GM12878 (cell line): ENCODE measurements around the gene MRTFB. TPM values are rescaled to one million over a fixed set of nuclear protein-coding genes. Genes with fewer than 3 reads are reported as not detected.

ENCODE experiments used
- ATAC-seq: fragments of 200-7000 bp; cut with Tn5 transposase; 3 replicates; pipeline ENCODE4 v1.9.1; 2020; ENCODE audit warnings: mild to moderate bottlenecking, moderate library complexity
- BruUV-seq: library from RNA; stranded (reverse); fragments of 400-500 nt; replicated peaks from 2 replicates; lab custom pipeline; 2021; lab: Mats Ljungman, UMichigan
- CTCF ChIA-PET: fragments of 300-600 bp; sonication (Branson Sonifier 250); formaldehyde crosslinking; extraction: SDS; loops from one replicate; lab custom pipeline; 2021; ENCODE audit warnings: inconsistent platforms; lab: Yijun Ruan, JAX
- POLR2A ChIA-PET: fragments of 350-600 bp; formaldehyde crosslinking; extraction: SDS; loops from one replicate; lab custom pipeline; 2021; ENCODE audit warnings: inconsistent platforms; lab: Charles Lee
- RAD21 ChIA-PET: fragments of 300-600 bp; sonication (Branson Sonifier 250); formaldehyde crosslinking; loops from one replicate; lab custom pipeline; 2023; ENCODE audit warnings: antibody characterized with exemption; ENCODE audit not compliant: unreplicated experiment; lab: Charles Lee
- SMC1A ChIA-PET: fragments of 300-600 bp; sonication (Branson Sonifier 250); formaldehyde crosslinking; loops from one replicate; lab custom pipeline; 2023; ENCODE audit not compliant: unreplicated experiment, uncharacterized antibody; lab: Charles Lee
- DNase-seq: peaks from one replicate; pipeline ENCODE4 v3.0.0-alpha.2; 2011; ENCODE audit warnings: low read depth, low spot score
- FAIRE-seq: peaks from 3 replicates; lab custom pipeline; 2011; peaks lifted over from hg19 to GRCh38; lab: Jason Lieb, UNC
- H2AFZ ChIP-seq: 2 replicates; pipeline ENCODE4 v1.6.0; 2011; ENCODE audit warnings: low read depth, low read length, control low read depth; ENCODE audit not compliant: control insufficient read depth
- H3K27ac ChIP-seq: 2 replicates; pipeline ENCODE4 v1.5.1; 2011; ENCODE audit warnings: control low read depth; ENCODE audit not compliant: control insufficient read depth, insufficient read depth
- H3K27me3 ChIP-seq, 2 experiments: replicated peaks in 1 of 2; 2 replicates each; pipeline versions ENCODE4 v1.6.0 to v1.6.1; 2011; ENCODE audit warnings: low read length in 1 of 2; ENCODE audit not compliant: control insufficient read depth in 2 of 2, insufficient read depth in 2 of 2
- H3K36me3 ChIP-seq, 2 experiments: 2 replicates each; pipeline ENCODE4 v1.5.1; 2011; ENCODE audit warnings: low read length in 1 of 2; ENCODE audit not compliant: control insufficient read depth in 2 of 2, insufficient read depth in 2 of 2
- H3K4me1 ChIP-seq: 2 replicates; pipeline ENCODE4 v1.6.1; 2011; ENCODE audit warnings: mild to moderate bottlenecking, low read length, moderate library complexity, mixed read lengths; ENCODE audit not compliant: control insufficient read depth, insufficient read depth
- H3K4me2 ChIP-seq: 2 replicates; pipeline ENCODE4 v1.6.0; 2011; ENCODE audit warnings: control low read depth; ENCODE audit not compliant: control insufficient read depth, insufficient read depth
- H3K4me3 ChIP-seq: fragments of 200-600 bp; sonication (generic); 2 replicates; pipeline ENCODE4 v1.5.1; 2016
- H3K79me2 ChIP-seq: 2 replicates; pipeline ENCODE4 v1.6.0; 2011; ENCODE audit warnings: low read length; ENCODE audit not compliant: control insufficient read depth, insufficient read depth
- H3K9ac ChIP-seq: 2 replicates; pipeline ENCODE4 v1.8.0; 2011; ENCODE audit warnings: low read length, control low read depth, mixed read lengths; ENCODE audit not compliant: control insufficient read depth, insufficient read depth
- H3K9me3 ChIP-seq: replicated peaks from 3 replicates; pipeline ENCODE4 v1.5.1; 2011; ENCODE audit warnings: mild to moderate bottlenecking, low read length; ENCODE audit not compliant: control insufficient read depth, insufficient read depth
- H4K20me1 ChIP-seq: 2 replicates; pipeline ENCODE4 v1.6.0; 2011; ENCODE audit not compliant: control insufficient read depth, insufficient read depth
- CEBPB ChIP-seq, 2 experiments: fragments of 150-350 bp in 1 of 2; IDR thresholded peaks; 2 replicates each; pipeline ENCODE4 v1.6.1; 2012 to 2014; ENCODE audit warnings: low read depth in 2 of 2, low read length in 2 of 2, borderline replicate concordance in 1 of 2, inconsistent platforms in 1 of 2
- CHD4 ChIP-seq: fragments of 200-600 bp; sonication (generic); IDR thresholded peaks from 2 replicates; pipeline ENCODE4 v1.6.1; 2016; ENCODE audit warnings: mild to moderate bottlenecking
- CREM ChIP-seq: IDR thresholded peaks from 2 replicates; pipeline ENCODE4 v1.6.1; 2014; ENCODE audit warnings: antibody characterized with exemption, low read depth
- DPF2 ChIP-seq: fragments of 450-650 bp; IDR thresholded peaks from 2 replicates; pipeline ENCODE4 v1.6.1; 2017; ENCODE audit warnings: mild to moderate bottlenecking
- MYC ChIP-seq: IDR thresholded peaks from 2 replicates; pipeline ENCODE4 v1.6.1; 2011; ENCODE audit warnings: mild to moderate bottlenecking, low read length, moderate library complexity, inconsistent platforms; ENCODE audit not compliant: insufficient read depth, insufficient replicate concordance, insufficient read length, severe bottlenecking
- NRF1 ChIP-seq: conservative IDR thresholded peaks from 2 replicates; pipeline ENCODE4 v1.6.1; 2011; ENCODE audit warnings: mild to moderate bottlenecking, low read depth, low read length, improper control_type of control experiment
- POLR2AphosphoS2 ChIP-seq: IDR thresholded peaks from 2 replicates; pipeline ENCODE4 v1.6.1; 2011; ENCODE audit warnings: low read depth, mild to moderate bottlenecking, low read length, improper control_type of control experiment, moderate library complexity
- POLR2AphosphoS5 ChIP-seq: IDR thresholded peaks from 2 replicates; pipeline ENCODE4 v1.6.1; 2011; ENCODE audit warnings: mild to moderate bottlenecking, low read length, inconsistent platforms
- RUNX3 ChIP-seq: IDR thresholded peaks from 2 replicates; pipeline ENCODE4 v1.6.1; 2012; ENCODE audit warnings: low read length, inconsistent platforms
- SP1 ChIP-seq: IDR thresholded peaks from one replicate; pipeline ENCODE4 v1.6.1; 2011; ENCODE audit warnings: low read depth, low read length
- TARDBP ChIP-seq: IDR thresholded peaks from 2 replicates; pipeline ENCODE4 v1.6.1; 2016; ENCODE audit warnings: borderline replicate concordance
- YY1 ChIP-seq: IDR thresholded peaks from 2 replicates; pipeline ENCODE4 v1.6.1; 2011; ENCODE audit warnings: low read depth, mild to moderate bottlenecking, low read length
- ZNF217 ChIP-seq: fragments of 450-650 bp; IDR thresholded peaks from 2 replicates; pipeline ENCODE4 v1.6.1; 2017; ENCODE audit warnings: antibody characterized with exemption, mild to moderate bottlenecking
- ZZZ3 ChIP-seq: IDR thresholded peaks from 2 replicates; pipeline ENCODE4 v1.6.1; 2011; ENCODE audit warnings: low read depth; ENCODE audit not compliant: control insufficient read depth, insufficient read length
- WGBS: methylation state at CpG from one replicate; pipeline ENCODE4 v1.1.6; 2016; ENCODE audit warnings: low lambda C conversion rate; ENCODE audit not compliant: insufficient replicate concordance, insufficient coverage; ENCODE audit errors: missing lambda C conversion rate; 5-methylcytosine and 5-hydroxymethylcytosine counted together
- in situ Hi-C: fragments of 300-500 bp; cut with MboI; formaldehyde crosslinking; loops from 9 replicates; pipeline ENCODE4 v1.14.3; 2018; ENCODE audit warnings: mixed read lengths
- intact Hi-C: fragments of 100-400 bp; cut with micrococcal nuclease; formaldehyde crosslinking; loops from one replicate; pipeline ENCODE4 v1.14.2; 2022; ENCODE audit not compliant: unreplicated experiment
- polyA plus RNA-seq, 11 experiments: library from polyadenylated mRNA; depleted of rRNA in 4 of 11; unstranded in 6 of 11; stranded (reverse) in 5 of 11; fragments of >200 nt; fragmentation: Nextera tagmentation in 4 of 11; fragmentation: Illumina TruSeq in 1 of 11; extraction: Ambion mirVana in 4 of 11; extraction: Trizol in 1 of 11; gene quantifications; 1 replicate in 1 of 11; 2 replicates in 10 of 11; pipeline versions ENCODE4 v1.2.1 to v1.2.3, GENCODE V29; 2011 to 2016; ENCODE audit warnings: inconsistent platforms in 2 of 11, missing spikeins in 2 of 11, low read depth in 1 of 11
- total RNA-seq, 4 experiments: library from RNA; depleted of rRNA in 3 of 4; stranded (reverse); fragments of >200 nt in 3 of 4; fragmentation: Illumina TruSeq in 1 of 4; extraction: Trizol in 1 of 4; gene quantifications; 2 replicates each; pipeline versions ENCODE4 v1.2.1 to v1.2.3, GENCODE V29; 2013 to 2021
- TF ChIP-seq, protein P1 (sequence below): IDR thresholded peaks from 2 replicates; pipeline ENCODE4 v1.6.1; 2012; ENCODE audit warnings: low read depth, low read length, improper control_type of control experiment
- TF ChIP-seq, protein P2 (sequence below): IDR thresholded peaks from 2 replicates; pipeline ENCODE4 v1.6.1; 2012; ENCODE audit warnings: mild to moderate bottlenecking, low read depth, low read length

The MRTFB gene
- total and polyA plus RNA-seq, 10 of the 15 experiments (the other 5 are each of a cell fraction or from before 2014, with no cell fraction given), result 2.1 to 14.3 (median 8.0) TPM

DNA sequence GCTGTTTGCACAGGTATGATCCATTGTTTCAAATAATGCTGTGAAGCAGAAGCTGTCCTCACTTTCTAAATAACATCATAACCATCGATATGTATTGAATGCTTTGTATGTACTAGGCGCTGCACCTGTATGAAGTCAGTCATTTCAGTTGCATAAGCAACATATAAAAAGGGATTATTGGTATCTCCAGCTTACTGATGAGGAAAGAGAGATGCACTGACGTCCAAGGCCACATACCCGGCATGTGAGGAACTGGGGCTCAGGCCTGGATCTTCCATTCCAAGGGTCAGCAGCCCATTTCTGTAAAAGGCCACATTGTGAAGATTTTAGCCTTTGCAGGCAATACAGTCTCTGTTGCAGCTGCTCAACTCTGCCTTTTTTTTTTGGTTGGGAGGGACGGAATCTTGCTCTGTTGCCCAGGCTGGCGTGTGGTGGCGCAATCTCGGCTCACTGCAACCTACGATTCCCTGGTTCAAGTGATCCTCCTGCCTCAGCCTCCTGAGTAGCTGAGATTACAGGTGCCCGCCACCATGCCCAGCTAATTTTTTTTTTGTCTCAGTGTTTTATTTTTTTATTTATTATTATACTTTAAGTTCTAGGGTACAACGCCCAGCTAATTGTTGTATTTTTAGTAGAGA lies 244.7 kb downstream of the MRTFB start:
- Histone ChIP-seq H3K27ac (no peak overlapping the region), H3K9me3 (no peaks in the 10 kb centered on the region; the same call in 2 of the 3 replicates), H2AFZ (no peak overlapping the region), H3K9ac (no peak overlapping the region), H3K4me1 (peaks cover 16% of the 10 kb centered on the region), H3K79me2 (peaks cover 88% of the 10 kb centered on the region), H4K20me1 (no peaks in the 10 kb centered on the region; the same call in 1 of the 2 replicates)
- 93% methylated on average over 9 of the region's 11 CpGs for WGBS
- in situ Hi-C loops, result no loop called here
- FAIRE-seq (no peak), ATAC-seq (no peak), DNase-seq (no peak)
- POLR2A ChIA-PET, result interaction anchor here (0.7 to 2.3 kb wide), 4 partner anchors 9 to 189 kb away, joined by 3 to 12 read pairs (median 4); no protein-coding TSS in a partner anchor
- intact Hi-C loops, result no loop called here
- RAD21 ChIA-PET, result interaction anchor here (0.8 to 1.7 kb wide), 3 partner anchors 11 to 39 kb away, joined by 3 to 6 read pairs (median 5); no protein-coding TSS in a partner anchor
- no TSS peak for BruUV-seq
- SMC1A ChIA-PET, result interaction anchor here (1.0 to 2.2 kb wide), 10 partner anchors 9 to 211 kb away, joined by 3 to 5 read pairs (median 4); no protein-coding TSS in a partner anchor
- CTCF ChIA-PET, result interaction anchor here (0.6 to 1.6 kb wide), 4 partner anchors 10 to 392 kb away, joined by 3 to 6 read pairs (median 4); no protein-coding TSS in a partner anchor
- no peak for TF ChIP-seq MYC
- no peak for TF ChIP-seq TARDBP
- no peak for TF ChIP-seq SP1
- TF ChIP-seq NRF1, result no peak
- TF ChIP-seq ZZZ3, result no peak
- no peak for TF ChIP-seq YY1
- TF ChIP-seq CHD4, result no peak
- TF ChIP-seq, protein P1, sequence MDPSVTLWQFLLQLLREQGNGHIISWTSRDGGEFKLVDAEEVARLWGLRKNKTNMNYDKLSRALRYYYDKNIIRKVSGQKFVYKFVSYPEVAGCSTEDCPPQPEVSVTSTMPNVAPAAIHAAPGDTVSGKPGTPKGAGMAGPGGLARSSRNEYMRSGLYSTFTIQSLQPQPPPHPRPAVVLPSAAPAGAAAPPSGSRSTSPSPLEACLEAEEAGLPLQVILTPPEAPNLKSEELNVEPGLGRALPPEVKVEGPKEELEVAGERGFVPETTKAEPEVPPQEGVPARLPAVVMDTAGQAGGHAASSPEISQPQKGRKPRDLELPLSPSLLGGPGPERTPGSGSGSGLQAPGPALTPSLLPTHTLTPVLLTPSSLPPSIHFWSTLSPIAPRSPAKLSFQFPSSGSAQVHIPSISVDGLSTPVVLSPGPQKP, result no peak
- TF ChIP-seq POLR2AphosphoS2, result no peak
- no peak for TF ChIP-seq CREM
- no peak for TF ChIP-seq ZNF217
- TF ChIP-seq, protein P2, sequence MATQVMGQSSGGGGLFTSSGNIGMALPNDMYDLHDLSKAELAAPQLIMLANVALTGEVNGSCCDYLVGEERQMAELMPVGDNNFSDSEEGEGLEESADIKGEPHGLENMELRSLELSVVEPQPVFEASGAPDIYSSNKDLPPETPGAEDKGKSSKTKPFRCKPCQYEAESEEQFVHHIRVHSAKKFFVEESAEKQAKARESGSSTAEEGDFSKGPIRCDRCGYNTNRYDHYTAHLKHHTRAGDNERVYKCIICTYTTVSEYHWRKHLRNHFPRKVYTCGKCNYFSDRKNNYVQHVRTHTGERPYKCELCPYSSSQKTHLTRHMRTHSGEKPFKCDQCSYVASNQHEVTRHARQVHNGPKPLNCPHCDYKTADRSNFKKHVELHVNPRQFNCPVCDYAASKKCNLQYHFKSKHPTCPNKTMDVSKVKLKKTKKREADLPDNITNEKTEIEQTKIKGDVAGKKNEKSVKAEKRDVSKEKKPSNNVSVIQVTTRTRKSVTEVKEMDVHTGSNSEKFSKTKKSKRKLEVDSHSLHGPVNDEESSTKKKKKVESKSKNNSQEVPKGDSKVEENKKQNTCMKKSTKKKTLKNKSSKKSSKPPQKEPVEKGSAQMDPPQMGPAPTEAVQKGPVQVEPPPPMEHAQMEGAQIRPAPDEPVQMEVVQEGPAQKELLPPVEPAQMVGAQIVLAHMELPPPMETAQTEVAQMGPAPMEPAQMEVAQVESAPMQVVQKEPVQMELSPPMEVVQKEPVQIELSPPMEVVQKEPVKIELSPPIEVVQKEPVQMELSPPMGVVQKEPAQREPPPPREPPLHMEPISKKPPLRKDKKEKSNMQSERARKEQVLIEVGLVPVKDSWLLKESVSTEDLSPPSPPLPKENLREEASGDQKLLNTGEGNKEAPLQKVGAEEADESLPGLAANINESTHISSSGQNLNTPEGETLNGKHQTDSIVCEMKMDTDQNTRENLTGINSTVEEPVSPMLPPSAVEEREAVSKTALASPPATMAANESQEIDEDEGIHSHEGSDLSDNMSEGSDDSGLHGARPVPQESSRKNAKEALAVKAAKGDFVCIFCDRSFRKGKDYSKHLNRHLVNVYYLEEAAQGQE, result no peak
- no peak for TF ChIP-seq RUNX3
- TF ChIP-seq POLR2AphosphoS5, result no peak
- TF ChIP-seq CEBPB (IDR thresholded peaks at IDR 0.05; ENCODE audit: borderline replicate concordance in 1 of 2, low read depth in 2 of 2, low read length in 2 of 2), result no peak
- TF ChIP-seq DPF2, result no peak
- TF ChIP-seq, all 136 proteins: peak for 0
- peaks cover 8 to 13% of the 10 kb centered on the region in 2 experiments; a peak in 3 of 4 replicates for H3K36me3 ChIP-seq
- H3K4me3 ChIP-seq, result no peak overlapping the region
- H3K27me3 ChIP-seq, result no peaks in the 10 kb centered on the region
- no peak overlapping the region for H3K4me2 ChIP-seq
